NCI-H146 (cell line): ENCODE measurements around the gene GPR39.

Source experiments
- DNase-seq: peaks from one replicate; lab custom pipeline; 2025; lab: John Stamatoyannopoulos, UW

GPR39 gene

DNA sequence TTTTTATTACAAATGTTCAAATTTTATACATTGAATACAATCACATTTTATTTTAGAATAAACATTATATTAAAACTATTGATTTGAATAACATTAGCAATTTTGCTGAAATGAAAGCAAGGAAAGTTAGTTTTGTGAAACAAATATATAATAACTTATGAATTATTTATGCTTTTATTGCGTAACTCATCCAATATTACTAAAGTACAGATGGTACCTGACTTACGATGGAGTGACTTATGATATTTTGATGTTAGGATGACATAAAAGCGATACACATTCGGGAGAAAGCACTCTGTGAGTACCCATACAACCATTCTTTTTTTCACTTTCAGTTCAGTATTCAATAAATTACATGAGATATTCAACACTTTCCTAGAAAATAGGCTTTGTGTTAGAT lies 26.5 kb downstream of the GPR39 start:
- no peak for DNase-seq

DNA sequence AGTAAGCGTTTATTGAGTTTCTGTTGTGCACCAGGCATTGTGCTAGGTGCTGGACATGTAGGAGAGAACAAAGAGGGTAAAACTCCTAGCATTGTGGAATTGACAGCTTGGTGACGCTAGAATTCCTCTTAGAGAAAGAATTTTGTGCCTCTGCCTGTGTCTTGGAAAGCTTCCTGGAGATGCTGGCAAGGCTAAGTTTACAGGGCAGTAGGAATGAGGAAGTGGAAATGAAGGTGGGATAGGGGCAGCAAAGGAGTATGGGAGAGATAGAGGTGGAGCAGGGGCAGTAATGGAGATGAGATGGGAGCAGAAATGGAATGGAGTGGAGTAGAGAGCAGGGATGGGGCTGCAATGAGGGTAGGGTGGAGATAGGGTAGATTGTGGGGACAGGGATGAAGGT lies 29.8 kb downstream of the GPR39 start:
- DNase-seq: no peak

DNA sequence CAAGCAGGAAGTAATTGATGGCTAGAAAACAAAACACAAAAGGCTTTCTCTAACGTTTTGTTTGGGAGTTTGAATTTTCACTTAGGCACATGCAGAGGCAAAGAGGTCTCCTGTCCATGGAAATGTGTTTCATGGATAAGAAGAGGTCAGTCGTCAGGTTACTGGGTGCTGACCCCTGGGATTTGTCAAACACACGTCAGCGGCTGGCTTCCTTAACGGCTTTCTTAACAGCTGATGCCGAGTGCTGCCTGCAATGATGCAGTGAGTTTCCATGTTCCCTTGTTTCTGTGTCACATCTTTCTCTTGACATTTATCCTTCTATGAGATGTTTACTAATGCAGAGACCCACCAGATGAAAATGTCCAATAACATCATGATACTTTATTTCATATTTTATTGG lies 31.7 kb downstream of the GPR39 start:
- no peak for DNase-seq

- DNase-seq: no peak
Observed at GRCh38 chr2:132448771-132449170, 32.2 kb downstream of the GPR39 start.

DNA sequence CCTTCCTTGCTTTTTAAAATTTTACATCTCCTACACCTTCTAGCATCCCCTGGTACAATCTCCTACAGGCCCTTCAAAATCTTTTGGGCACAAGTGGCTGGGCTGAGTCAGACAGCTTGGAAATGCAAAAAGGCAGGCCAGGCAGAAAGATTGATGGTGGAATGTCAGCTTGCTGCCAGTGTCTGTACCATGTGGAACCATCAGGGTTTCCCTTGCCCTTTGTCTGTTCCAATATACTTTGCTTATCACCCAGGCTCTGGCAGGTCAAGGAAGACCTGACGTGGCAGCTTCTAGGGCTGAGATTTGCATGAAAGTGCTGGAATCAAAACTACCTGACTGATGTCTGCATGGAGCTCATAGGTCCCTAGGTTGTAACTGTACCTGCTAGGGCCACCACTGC lies 33.3 kb downstream of the GPR39 start:
- DNase-seq: no peak

GRCh38 chr2:132460781-132461180 lies 44.2 kb downstream of the GPR39 start:
- DNase-seq: no peak

- no peak for DNase-seq
Observed at GRCh38 chr2:132462236-132462635, 45.6 kb downstream of the GPR39 start.

DNA sequence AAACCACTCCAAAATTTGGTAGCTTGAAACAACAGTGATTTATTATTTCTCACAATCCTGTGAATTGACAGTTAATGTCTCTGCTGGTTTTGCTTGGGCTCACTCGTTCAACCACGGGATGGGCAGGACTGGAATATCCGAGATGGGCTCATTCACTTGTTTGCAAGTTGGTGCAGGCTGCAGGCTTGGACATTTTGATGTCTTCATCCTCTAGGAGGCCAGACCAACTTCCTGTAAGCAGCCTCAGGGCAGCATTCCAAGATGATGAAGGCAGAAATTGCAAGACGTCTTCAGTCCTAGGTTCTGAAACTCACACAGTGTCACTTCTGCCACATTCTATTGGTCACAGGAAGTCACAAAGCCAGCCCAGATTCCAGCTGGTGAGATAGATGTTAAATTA lies 47.1 kb downstream of the GPR39 start:
- DNase-seq: no peak

- no peak for DNase-seq
Observed at GRCh38 chr2:132465917-132466316, 49.3 kb downstream of the GPR39 start.

DNA sequence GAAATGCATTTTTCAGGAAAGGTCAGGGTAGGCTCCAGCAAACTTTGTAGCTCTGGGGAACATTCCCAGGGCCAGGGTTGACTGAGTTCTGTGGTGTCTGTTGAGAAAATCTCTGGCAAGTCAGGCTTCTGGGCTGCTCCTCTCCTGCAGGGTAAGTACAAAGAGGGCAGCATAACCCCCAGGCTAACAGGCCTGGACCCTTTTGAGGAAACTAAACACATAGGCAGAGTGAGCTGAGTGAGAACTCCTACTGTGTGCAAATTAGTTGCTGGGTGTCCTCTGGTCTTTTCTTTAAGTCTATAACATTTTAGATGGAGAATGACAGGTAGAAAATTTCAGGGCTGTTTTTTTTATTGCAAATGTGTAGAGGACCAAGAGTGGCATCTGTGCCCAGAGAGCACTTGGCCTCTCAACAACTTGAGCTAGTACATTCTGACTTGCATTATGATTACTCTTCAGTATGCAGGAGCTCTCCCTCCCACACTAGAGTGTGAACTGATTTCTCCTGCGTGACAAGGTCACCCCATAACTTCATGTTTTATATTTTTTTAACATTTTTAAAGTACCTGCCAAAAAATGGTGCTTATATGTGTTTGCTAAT lies 49.9 kb downstream of the GPR39 start:
- no peak for DNase-seq

GRCh38 chr2:132468821-132469675 lies 52.4 kb downstream of the GPR39 start:
- no peak for DNase-seq

- DNase-seq: no peak
Observed at GRCh38 chr2:132470746-132471145, 54.1 kb downstream of the GPR39 start.

DNA sequence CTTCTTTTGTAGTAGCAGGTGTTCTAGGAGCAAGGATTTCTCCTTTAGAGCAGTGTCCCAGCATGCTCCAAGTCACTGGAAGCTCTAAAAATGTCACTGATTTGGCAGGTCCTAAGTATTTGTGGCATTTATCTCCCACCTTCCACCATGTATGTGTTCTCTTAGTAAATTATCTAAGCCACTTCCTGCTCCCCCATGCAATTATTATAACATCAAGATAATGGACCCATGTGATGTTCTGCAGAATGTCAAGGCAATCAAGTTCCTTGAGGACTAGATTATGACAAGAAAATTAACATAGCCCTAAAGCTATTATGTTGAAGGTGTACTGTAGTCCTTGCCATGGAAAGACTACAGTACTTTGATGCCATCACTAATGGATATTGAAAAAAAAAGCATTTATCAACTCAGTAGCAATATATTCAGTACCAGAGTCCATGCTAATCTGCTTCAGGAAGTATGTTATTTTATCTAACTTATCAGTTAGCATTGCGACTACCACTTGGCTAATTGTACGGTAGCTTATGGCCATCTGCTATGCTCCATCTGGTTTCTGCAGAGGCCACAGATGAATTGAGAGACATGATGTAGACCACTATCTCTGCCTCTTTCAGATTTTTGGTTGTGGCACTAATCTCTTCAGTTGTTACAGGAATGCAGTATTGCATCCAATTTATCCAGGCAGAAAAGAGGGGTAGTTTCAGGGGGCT lies 56.7 kb downstream of the GPR39 start:
- DNase-seq: no peak

DNA sequence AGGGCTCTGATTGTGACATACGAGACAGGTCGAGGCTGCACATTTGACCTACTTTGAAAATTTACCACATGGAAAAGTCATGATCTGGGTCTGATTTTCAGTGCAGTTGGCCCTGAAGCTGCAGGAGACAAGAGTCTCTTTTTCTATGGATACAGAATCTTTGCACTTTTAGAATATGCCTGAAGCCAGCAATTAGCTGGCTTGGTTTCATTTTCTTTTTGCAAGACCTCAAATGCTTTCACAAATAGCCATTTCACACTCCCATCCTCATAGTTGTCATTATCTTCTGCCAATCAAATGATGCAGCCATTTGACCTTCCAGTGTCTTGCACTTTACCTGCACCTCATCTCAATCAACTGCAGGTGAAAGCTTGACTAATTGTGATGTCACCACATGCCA lies 59.0 kb downstream of the GPR39 start:
- DNase-seq: no peak

- no peak for DNase-seq
Observed at GRCh38 chr2:132477436-132477835, 60.8 kb downstream of the GPR39 start.

- DNase-seq: no peak
Observed at GRCh38 chr2:132477962-132478361, 61.4 kb downstream of the GPR39 start.

DNA sequence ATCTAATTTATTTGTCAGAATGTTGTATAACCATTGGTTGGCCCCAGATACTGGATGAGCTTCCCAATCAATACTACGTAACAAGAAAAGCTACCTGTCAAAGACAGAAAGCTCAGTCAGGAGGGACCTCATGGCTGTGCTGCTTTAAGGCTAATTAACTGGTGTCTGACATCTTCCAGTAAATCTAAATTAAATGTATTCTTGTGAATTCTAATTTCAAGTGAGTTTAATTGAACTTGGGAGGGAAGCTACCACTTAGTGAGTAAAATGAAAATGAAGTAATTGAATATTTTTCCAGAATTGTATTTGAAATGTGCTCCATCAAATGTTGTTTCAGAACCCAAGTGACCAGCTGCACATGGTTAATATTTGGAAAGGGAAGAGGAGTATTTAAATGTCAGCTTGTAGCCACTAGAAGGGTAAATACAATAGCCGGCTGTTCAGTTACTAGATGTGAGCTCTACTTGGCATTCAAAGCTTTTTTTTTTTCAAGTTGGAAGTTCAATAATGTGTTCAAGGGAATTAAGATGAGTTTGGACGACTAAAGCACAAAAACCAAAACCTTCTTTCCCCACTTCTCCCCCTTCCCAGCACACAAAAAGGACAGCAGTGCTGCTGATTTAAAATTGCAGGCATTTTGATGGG lies 62.0 kb downstream of the GPR39 start:
- no peak for DNase-seq

DNA sequence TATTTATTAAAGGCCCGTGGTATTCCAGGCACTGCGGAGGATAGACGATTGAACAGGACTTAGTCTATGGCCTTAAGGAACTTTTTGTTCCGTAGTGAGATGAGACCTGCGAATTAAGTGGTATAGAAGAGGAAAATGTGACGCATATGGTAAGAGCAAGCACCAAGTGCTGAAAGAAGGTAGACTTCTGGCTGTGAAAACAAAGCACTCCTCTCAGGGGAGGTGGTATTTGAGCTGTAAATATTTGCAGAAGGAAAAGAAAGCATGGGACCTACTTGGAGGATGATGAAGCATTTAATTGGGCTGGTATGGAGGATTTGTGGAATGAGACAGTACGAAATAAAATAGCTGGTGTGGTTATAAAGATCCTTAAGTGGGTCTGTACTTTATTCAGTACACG lies 62.5 kb downstream of the GPR39 start:
- DNase-seq: no peak

DNA sequence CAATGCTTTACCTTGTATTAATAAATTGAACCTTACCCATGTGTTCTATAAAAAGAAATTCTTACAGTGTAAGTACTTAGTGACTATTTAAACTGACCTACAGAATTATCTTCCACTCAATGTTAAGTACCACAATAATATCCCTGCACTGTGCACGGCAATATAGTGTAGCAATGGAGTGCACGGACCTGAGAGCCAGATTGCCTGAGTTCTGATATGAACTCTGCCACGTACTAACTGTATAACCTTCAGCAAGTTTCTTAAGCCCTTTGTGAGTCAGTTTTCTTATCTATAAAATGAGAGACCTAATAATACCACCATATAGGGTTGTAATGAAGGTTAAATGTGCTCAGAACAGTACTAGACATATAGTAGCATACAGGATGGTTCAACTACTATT lies 66.2 kb downstream of the GPR39 start:
- no peak for DNase-seq

GRCh38 chr2:132484144-132484543 lies 67.5 kb downstream of the GPR39 start:
- no peak for DNase-seq

DNA sequence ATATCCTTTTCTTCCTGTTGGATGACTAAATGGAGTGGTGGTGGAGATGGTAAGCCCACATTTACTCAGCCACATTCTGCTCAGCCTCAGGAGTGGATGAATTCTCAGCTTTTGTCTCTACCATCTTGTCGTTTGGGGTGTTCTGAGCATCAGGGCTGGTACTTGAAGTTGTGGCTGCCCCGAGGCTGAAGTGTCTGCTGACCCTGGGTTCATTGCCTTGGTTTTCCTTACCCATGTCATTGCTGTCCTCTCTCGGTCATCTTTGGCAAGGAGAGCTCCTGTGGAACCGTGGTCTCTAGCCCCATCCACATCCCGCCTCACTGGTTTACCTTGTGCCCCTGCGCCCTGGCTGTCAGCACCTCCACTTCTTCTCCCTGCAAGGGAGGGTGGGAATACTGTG lies 71.9 kb downstream of the GPR39 start:
- no peak for DNase-seq

DNA sequence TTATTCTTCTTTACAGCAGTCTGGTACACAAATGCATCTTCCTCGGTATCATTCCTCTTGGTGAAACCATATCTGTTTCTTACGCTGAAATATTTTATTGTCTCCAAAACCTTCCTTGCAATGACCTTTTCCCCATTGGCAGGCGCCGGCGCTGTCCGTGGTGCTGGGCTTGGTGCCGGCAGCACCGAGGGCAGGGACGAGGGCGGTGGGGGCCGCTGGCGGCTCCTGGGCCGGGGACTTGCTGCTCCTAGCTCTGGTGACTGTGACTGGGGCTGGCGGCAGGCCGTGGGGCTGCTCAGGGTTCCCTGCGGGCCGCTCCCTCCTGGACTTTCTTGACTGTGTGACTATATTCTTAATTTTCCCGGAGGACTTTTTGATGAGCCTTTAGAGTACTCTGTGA lies 72.5 kb downstream of the GPR39 start:
- no peak for DNase-seq

DNA sequence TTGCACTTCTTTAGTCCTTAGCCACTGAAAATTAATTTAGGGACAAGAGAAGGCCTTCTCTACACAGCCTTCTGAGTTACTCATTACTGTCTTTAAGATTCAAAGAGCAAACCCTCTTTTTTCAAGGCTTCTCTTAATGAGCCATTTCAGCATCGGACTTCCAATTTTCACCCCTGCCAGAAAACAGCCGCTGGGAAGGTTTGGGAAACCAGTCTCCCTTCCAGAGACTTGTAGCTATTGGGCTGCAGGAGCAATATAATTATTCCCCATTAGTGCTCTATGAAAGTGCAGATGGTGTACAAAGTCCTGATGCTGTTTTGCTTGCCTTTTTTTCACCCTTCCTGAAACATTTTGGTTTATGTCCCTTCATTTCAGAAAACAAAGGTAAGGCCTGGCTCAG lies 79.3 kb downstream of the GPR39 start:
- DNase-seq: no peak
